Activated T-cell treated with anti-CD3 and anti-CD28 coated beads, Interleukin-2, amount 50 U/mL, for 4 hours (primary cell): ENCODE results near the gene ZSCAN25. TPM values are rescaled to one million over a fixed set of nuclear protein-coding genes. Genes with fewer than 3 reads are reported as not detected.

Experiments used
- ATAC-seq, 2 donors: fragments of 200-7000 bp; cut with Tn5 transposase; one replicate each; pipeline ENCODE4 v1.10.0; 2021
- DNase-seq: peaks from one replicate; pipeline ENCODE4 v3.0.0-alpha.2; 2020
- H3K27me3 Mint-ChIP-seq: one replicate; pipeline ENCODE4 v1.8.0; 2021; ENCODE audit warnings: low read depth, mixed read lengths
- H3K36me3 Mint-ChIP-seq: one replicate; pipeline ENCODE4 v1.8.0; 2022; ENCODE audit warnings: mixed read lengths; ENCODE audit not compliant: insufficient read depth
- H3K4me1 Mint-ChIP-seq: one replicate; pipeline ENCODE4 v1.8.0; 2021; ENCODE audit warnings: low read depth, mixed read lengths
- H3K4me3 Mint-ChIP-seq: one replicate; pipeline ENCODE4 v1.8.0; 2021; ENCODE audit warnings: mild to moderate bottlenecking, moderate library complexity, mixed read lengths
- H3K9me3 Mint-ChIP-seq: one replicate; pipeline ENCODE4 v1.8.0; 2021; ENCODE audit warnings: mixed read lengths
- total RNA-seq, 3 donors: library from RNA; stranded (reverse); gene quantifications; one replicate each; pipeline ENCODE4 v1.2.1, GENCODE V29; 2021

Gene ZSCAN25
- total RNA-seq, 3 donors from 2014 or later = 32.9 to 34.4 (median 34.1) TPM

GRCh38 chr7:99601656-99602310, 15.0 kb upstream of the ZSCAN25 start:
- no peaks in the 10 kb centered on the region for H3K27me3 Mint-ChIP-seq
- H3K9me3 Mint-ChIP-seq = no peaks in the 10 kb centered on the region
- no peaks in the 10 kb centered on the region for H3K4me1 Mint-ChIP-seq
- ATAC-seq (no peak), DNase-seq (no peak)
- no peaks in the 10 kb centered on the region for H3K36me3 Mint-ChIP-seq
- H3K4me3 Mint-ChIP-seq = no peak overlapping the region

GRCh38 chr7:99605527-99605926, 11.2 kb upstream of the ZSCAN25 start:
- H3K4me1 Mint-ChIP-seq = no peaks in the 10 kb centered on the region
- H3K4me3 Mint-ChIP-seq = no peak overlapping the region
- no peaks in the 10 kb centered on the region for H3K9me3 Mint-ChIP-seq
- DNase-seq = no peak
- ATAC-seq = no peak
- no peaks in the 10 kb centered on the region for H3K36me3 Mint-ChIP-seq
- H3K27me3 Mint-ChIP-seq = no peaks in the 10 kb centered on the region

- Mint-ChIP-seq H3K4me3 (no peak overlapping the region), H3K36me3 (no peaks in the 10 kb centered on the region), H3K27me3 (no peaks in the 10 kb centered on the region), H3K9me3 (no peaks in the 10 kb centered on the region), H3K4me1 (no peaks in the 10 kb centered on the region)
- ATAC-seq = no peak
- DNase-seq = no peak
Observed at GRCh38 chr7:99606531-99606930, 10.2 kb upstream of the ZSCAN25 start.

GRCh38 chr7:99607548-99607947, 9.2 kb upstream of the ZSCAN25 start:
- Mint-ChIP-seq H3K4me3 (no peak overlapping the region), H3K4me1 (no peaks in the 10 kb centered on the region), H3K9me3 (no peaks in the 10 kb centered on the region), H3K27me3 (no peaks in the 10 kb centered on the region), H3K36me3 (no peaks in the 10 kb centered on the region)
- ATAC-seq = no peak
- no peak for DNase-seq

- H3K36me3 Mint-ChIP-seq = peaks cover 6% of the 10 kb centered on the region
- H3K9me3 Mint-ChIP-seq = no peaks in the 10 kb centered on the region
- H3K27me3 Mint-ChIP-seq = no peaks in the 10 kb centered on the region
- DNase-seq (no peak), ATAC-seq (no peak)
- H3K4me3 Mint-ChIP-seq = no peak overlapping the region
- peaks cover 36% of the 10 kb centered on the region for H3K4me1 Mint-ChIP-seq
Observed at GRCh38 chr7:99614495-99614894, 2.3 kb upstream of the ZSCAN25 start.

GRCh38 chr7:99615989-99616358, 772 bp upstream of the ZSCAN25 start:
- H3K4me3 Mint-ChIP-seq = peak overlapping the region; percentile 95
- H3K36me3 Mint-ChIP-seq = peaks cover 9% of the 10 kb centered on the region
- no peaks in the 10 kb centered on the region for H3K27me3 Mint-ChIP-seq
- ATAC-seq (no peak), DNase-seq (no peak)
- no peaks in the 10 kb centered on the region for H3K9me3 Mint-ChIP-seq
- peaks cover 40% of the 10 kb centered on the region for H3K4me1 Mint-ChIP-seq

GRCh38 chr7:99617192-99617781, 541 bp downstream of the ZSCAN25 start:
- peak; percentile 46 to 57 for ATAC-seq

GRCh38 chr7:99618726-99619125, 2.0 kb downstream of the ZSCAN25 start:
- peak overlapping the region; percentile 95 for H3K4me3 Mint-ChIP-seq

More at GRCh38 chr7:99617192-99617781, 541 bp downstream of the ZSCAN25 start:
- Mint-ChIP-seq H3K4me1 (peaks cover 45% of the 10 kb centered on the region), H3K4me3 (peak overlapping the region; percentile 95), H3K36me3 (peaks cover 14% of the 10 kb centered on the region), H3K27me3 (no peaks in the 10 kb centered on the region), H3K9me3 (no peaks in the 10 kb centered on the region)
- no peak for DNase-seq

GRCh38 chr7:99619571-99620130, 2.9 kb downstream of the ZSCAN25 start:
- H3K9me3 Mint-ChIP-seq = no peaks in the 10 kb centered on the region
- ATAC-seq = no peak
- peaks cover 31% of the 10 kb centered on the region for H3K36me3 Mint-ChIP-seq
- H3K27me3 Mint-ChIP-seq = no peaks in the 10 kb centered on the region
- peaks cover 69% of the 10 kb centered on the region for H3K4me1 Mint-ChIP-seq
- DNase-seq = no peak
- H3K4me3 Mint-ChIP-seq = no peak overlapping the region

More at GRCh38 chr7:99618726-99619125, 2.0 kb downstream of the ZSCAN25 start:
- Mint-ChIP-seq H3K27me3 (no peaks in the 10 kb centered on the region), H3K9me3 (no peaks in the 10 kb centered on the region), H3K36me3 (peaks cover 23% of the 10 kb centered on the region), H3K4me1 (peaks cover 60% of the 10 kb centered on the region)
- ATAC-seq (no peak), DNase-seq (no peak)

- H3K4me1 Mint-ChIP-seq = peaks cover 73% of the 10 kb centered on the region
- no peak for DNase-seq
- no peak overlapping the region for H3K4me3 Mint-ChIP-seq
- no peaks in the 10 kb centered on the region for H3K9me3 Mint-ChIP-seq
- no peaks in the 10 kb centered on the region for H3K27me3 Mint-ChIP-seq
- H3K36me3 Mint-ChIP-seq = peaks cover 42% of the 10 kb centered on the region
- ATAC-seq = no peak
Observed at GRCh38 chr7:99621271-99621670, 4.5 kb downstream of the ZSCAN25 start.

- Mint-ChIP-seq H3K9me3 (no peaks in the 10 kb centered on the region), H3K4me3 (no peak overlapping the region), H3K27me3 (no peaks in the 10 kb centered on the region), H3K36me3 (peaks cover 49% of the 10 kb centered on the region), H3K4me1 (peaks cover 70% of the 10 kb centered on the region)
- no peak for DNase-seq
- ATAC-seq = no peak
Observed at GRCh38 chr7:99622596-99622995, 5.8 kb downstream of the ZSCAN25 start.

GRCh38 chr7:99623091-99623693, 6.4 kb downstream of the ZSCAN25 start:
- H3K4me3 Mint-ChIP-seq = peak overlapping the region; percentile 81
- H3K4me1 Mint-ChIP-seq = peaks cover 64% of the 10 kb centered on the region
- peaks cover 50% of the 10 kb centered on the region for H3K36me3 Mint-ChIP-seq
- peak; percentile 53 to 55 for ATAC-seq
- no peaks in the 10 kb centered on the region for H3K9me3 Mint-ChIP-seq
- no peaks in the 10 kb centered on the region for H3K27me3 Mint-ChIP-seq
- DNase-seq = no peak

GRCh38 chr7:99623702-99624447, 7.1 kb downstream of the ZSCAN25 start:
- Mint-ChIP-seq H3K36me3 (peaks cover 56% of the 10 kb centered on the region), H3K27me3 (no peaks in the 10 kb centered on the region), H3K9me3 (no peaks in the 10 kb centered on the region), H3K4me1 (peaks cover 57% of the 10 kb centered on the region), H3K4me3 (peak overlapping the region; percentile 81)
- DNase-seq (no peak), ATAC-seq (peak; percentile 66 to 68)

GRCh38 chr7:99624484-99624883, 7.7 kb downstream of the ZSCAN25 start:
- ATAC-seq (peak; percentile 83 to 86), DNase-seq (peak; percentile 49)
- no peaks in the 10 kb centered on the region for H3K9me3 Mint-ChIP-seq
- no peaks in the 10 kb centered on the region for H3K27me3 Mint-ChIP-seq
- peaks cover 55% of the 10 kb centered on the region for H3K36me3 Mint-ChIP-seq
- H3K4me1 Mint-ChIP-seq = peaks cover 52% of the 10 kb centered on the region
- H3K4me3 Mint-ChIP-seq = peak overlapping the region; percentile 81
